CD4-positive, alpha-beta T cell treated with Interleukin-4 for 4 hours (primary cell): ENCODE measurements around the gene VTI1A.
"Not testable (repeated sequence)": the region's sequence is repeated elsewhere in the genome, so short reads cannot be mapped to it uniquely, and the experiment has no call there.

Source experiments
- DNase-seq: peaks from one replicate; pipeline ENCODE4 v3.0.0-alpha.2; 2020

The VTI1A gene

DNA sequence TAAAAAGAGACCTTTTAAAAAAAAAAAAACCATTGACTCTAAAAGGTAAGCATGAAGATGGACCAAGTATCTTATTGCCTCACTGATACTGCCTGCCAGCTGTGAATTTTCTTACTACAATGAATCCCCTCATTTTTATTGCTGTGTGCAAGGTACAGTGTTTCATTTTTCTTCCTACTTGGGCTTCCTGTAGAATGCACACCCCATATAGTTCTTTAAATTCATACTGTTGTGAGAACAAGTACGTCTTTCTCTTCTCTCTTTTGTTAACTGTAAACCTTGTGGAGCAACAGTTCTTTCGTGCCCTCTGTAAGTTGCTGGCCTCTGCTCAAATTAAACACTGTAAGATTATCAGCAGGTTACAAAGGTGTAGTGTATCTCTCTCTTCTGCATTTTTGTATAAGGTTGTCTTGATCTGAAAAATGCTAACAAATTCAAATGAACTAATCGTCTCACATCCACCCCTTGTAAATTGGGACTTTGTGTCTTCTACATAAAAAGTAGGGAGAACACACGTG lies 105.6 kb downstream of the VTI1A start:
- DNase-seq, result no peak

DNA sequence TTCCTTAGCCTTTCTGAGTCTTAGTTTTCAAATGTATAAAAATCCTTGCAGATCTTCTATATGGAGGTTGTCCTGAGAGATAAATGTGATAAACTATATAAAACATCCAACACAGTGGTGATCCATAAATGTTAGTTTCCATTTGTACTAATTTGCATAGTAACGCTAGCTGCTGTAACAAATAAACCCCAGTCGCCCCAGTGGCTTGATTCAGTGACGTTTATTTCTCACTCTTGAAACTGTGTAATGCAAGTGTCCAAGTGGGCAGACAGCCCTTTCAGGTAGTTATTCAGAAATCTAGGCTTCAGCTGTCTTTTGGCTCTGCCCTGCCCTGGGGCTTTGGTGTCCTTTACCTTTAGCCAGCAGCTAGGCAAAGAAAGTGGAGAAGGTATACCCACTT lies 106.3 kb downstream of the VTI1A start:
- no peak for DNase-seq

DNA sequence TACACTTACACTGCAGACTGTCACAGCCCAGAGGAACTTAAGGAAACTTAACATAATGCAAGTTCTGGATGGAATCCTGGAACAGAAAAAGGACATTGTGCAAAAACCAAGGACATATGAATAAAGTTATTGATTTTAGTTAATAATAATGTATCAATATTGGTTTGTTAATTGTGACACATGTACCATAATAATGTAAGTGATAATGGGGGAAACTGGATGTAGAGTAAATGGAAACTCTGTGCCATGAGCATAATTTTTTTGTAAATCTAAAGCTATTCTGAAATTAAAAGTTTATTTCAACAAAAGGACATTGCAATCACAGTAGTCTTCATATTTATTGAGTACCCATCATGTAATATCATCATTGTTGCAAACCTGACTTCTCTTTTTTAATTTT lies 107.2 kb downstream of the VTI1A start:
- no peak for DNase-seq

- DNase-seq, result no peak
Observed at GRCh38 chr10:112557197-112557596, 110.2 kb downstream of the VTI1A start.

- DNase-seq, result no peak
Observed at GRCh38 chr10:112558476-112559142, 111.6 kb downstream of the VTI1A start.

DNA sequence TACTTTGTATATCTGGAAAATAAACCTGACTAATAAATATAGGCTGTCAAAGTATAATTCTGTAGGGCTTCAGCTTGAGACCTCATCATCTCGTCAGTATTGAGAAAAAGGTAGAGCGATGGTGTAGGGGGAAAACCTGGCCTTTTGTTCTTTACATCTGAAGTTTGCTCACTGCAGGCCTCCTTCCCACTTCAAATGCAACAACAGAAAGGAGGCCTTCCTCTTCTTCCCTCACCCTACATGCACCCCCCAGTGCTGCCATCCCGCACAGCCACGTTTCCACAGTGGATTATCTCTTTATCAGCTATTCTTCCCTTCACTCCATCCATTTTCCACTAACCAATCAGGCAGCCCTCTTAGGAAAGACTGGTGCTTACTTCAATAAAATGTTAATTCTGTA lies 112.3 kb downstream of the VTI1A start:
- DNase-seq, result no peak

- no peak for DNase-seq
Observed at GRCh38 chr10:112562122-112562521, 115.1 kb downstream of the VTI1A start.

DNA sequence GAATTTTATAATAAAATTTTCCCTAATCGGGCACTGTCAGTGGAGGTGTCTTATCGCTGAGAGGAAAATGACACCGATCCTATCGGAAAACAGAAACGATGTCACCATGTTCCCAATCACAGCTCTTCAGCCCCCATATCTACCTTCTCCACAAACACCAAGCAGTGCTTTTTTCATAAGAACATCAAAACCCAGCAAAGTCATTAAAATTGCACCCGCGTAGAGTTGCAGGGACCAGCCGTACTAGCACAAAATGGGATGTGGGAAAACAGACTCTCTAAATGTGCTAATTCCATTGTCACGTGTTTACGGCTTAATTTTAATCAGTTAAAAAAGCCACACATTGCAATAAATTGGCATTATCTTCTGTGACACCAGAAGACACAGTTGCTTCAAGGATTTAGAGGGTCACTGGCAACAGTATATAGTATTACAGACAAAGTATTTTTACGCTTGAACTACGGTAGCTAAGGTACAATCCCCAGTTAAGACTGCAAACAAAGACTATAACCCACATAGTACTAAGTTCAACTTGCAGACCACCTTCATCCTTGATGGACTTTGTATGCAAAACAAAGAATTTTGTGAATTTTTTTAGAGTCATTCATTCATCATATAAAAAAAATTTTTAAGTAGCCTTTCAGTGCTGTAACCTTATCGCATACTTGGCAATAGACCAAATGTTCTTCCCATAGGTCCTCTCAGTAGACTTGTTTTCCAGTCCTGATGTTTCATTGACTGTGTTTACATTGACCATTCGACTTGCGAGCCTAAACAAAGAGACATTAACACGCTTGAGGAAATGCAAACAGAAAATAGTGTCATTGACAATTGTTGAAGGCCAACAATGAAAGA lies 116.0 kb downstream of the VTI1A start:
- DNase-seq, result no peak

DNA sequence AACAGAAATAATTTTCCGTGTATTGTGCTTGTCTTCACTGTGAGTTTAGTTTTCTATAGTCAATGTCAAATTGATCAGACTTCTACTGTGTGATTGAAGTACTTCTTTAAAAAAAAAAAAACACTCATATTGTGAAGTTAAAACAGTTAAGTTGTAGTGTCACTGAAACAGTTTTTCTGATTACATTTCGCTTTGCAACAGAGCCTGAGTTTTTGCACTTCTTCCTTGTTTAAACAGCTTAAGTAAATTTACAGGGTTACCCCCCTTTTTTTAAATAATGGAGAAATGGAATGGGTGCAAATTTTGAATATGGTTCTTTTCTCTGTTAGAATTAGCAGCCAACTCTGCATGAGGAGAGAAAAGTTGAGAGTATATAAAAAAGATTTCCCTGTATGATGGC lies 117.3 kb downstream of the VTI1A start:
- DNase-seq, result no peak

DNA sequence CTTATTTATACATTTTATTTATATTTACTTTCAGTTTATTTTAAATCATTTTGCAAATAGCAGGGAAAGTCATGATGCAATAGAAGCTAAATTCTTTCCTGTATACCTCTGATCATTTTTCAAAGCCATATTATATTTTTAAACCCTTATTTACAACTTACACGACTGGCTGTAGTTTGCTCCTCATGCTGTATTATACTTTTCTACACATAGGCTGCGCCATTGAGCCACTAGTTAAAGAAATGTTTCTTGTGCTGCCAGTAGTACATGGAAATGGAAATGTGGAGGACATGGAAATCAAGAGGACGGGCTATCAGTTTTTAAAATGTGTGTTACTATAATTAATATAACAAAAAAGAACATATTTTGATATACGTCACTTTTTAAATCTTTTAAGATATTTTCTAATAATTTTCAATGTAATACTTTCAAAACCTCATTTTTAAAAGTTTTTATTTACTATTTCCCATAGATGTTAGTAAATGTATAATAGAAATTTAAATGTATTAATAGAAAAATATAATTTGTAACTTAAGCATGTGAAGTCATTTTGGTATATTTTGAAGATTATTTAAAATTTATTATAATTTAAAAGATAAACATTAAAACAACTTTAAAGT lies 118.5 kb downstream of the VTI1A start:
- peak; percentile 13 for DNase-seq

DNA sequence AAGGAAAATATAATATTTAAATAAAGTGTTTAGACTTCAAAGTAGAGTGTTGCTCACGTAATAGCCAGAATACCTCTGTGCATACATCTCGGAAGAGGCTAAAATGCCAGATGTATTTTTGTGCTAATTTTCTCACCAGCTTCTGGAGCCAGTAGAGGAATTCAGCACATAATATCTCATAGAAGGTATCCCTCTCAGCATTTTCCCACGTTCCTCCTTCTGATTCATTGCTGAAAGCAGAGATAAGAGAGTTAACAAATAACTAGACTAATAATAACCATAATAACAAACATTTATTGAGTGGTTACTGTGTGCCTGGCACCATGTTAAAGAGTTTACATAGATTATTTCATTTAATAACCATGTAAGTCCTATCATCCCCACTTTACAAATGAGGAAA lies 123.6 kb downstream of the VTI1A start:
- DNase-seq, result no peak

DNA sequence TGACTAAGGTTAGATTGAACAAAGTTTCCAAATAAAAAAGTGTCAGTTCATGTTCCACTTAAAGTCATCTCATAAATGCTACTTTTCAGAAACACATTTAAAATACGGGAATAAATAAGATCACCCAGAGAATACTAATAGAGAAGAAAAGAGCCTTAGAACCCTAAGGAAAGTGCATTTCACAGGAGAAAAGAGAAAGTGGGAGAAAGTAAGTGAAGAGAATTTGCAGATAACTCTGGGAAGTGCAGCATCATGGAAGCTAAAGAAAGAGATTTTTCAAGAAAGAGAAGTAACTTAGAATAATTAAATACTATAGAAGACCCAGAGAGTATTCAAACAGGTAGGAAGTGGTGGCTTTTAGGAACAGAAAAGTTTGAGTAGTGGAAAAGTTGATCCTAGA lies 132.6 kb downstream of the VTI1A start:
- no peak for DNase-seq

GRCh38 chr10:112580267-112580666 lies 133.3 kb downstream of the VTI1A start:
- no peak for DNase-seq

- no peak for DNase-seq
Observed at GRCh38 chr10:112581921-112582320, 134.9 kb downstream of the VTI1A start.

DNA sequence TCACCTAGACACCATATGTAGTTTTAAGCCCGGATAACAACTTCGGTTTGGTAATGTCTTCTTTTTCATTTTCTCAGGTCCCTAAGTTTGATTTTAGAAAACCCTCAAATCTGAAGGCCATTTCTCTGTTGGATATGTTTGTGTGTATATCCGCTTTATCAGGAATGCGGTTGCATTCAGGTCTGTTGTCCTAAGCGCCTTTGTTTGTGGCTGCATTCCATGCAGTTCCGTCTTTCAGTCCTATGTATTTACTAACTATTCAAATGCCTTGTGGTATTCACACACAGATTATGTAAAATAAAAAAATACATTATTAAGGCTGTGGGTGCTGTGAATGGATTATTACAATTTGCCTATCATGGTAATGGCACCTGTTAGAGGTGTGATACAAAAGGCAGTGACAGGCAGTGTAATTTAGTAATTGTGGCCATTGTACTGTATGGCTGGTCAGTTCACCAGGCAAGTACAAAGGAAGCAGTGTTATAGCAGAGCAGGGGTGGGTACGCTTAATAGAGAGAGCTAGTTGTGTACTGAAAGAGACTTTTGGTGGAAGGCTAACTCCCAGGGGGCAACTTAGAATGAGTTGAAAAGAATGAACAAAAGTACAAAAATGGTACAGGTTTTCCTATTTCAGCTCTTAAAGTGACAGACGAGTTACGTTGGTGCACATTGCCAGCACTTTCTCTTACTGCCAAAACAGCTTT lies 136.4 kb downstream of the VTI1A start:
- DNase-seq, result no peak

DNA sequence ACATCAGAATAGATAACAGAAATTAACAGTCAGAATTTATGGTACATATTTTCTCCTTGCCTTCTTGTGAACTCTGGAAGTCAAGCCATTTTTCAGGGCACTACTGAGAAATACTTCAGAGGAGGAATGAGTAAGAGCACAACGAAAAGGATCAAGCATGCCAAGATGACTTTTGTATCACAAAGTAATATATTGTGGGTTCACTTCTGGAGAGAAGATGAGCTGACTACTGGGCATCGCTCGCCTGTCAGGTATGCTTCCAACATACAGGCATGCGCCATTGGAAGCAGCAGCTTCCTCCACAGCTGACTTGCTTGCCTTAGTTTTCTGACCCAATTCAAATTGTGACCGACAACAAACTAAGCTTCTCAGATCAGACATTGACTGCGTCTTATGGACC lies 137.3 kb downstream of the VTI1A start:
- no peak for DNase-seq

DNA sequence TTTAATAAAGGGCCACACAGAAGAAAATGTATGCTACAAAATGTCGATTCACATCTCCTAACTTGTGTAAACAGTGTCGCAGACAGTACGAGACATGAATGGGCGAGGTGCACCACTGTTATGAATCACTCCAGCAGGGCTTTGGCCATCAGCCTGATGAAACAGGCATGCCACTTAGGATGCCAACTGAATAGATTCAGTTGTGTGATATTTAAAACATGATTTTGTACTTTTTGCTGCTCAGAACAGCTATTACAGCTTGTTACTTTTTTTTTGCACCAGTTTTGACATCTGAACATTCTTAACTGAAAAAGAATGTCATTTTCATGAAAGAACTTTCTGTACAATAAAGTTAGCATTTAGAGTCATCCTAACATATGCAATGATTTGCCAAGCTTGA lies 138.1 kb downstream of the VTI1A start:
- DNase-seq, result no peak

GRCh38 chr10:112585960-112586359 lies 138.9 kb downstream of the VTI1A start:
- no peak for DNase-seq

DNA sequence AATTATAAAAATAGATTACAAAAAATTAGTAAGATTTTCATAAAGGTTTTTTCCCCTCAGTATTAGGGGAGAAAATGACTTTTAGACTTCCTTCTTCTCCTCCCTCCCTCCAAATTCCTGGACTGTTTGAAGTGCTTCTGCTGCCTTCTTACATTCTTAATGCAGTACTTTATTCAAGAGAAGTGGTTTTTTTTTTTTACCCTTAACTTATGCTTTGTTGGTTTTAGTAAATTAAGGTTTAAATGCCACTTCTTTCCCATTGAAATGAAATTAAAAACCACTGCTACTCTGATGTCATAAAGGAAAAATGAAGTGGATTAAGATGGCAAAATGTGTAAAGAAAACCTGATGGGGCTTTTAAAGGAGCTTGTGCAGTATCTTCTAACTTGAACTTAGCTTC lies 140.7 kb downstream of the VTI1A start:
- no peak for DNase-seq

GRCh38 chr10:112588225-112588990 lies 141.4 kb downstream of the VTI1A start:
- DNase-seq, result no peak

- no peak for DNase-seq
Observed at GRCh38 chr10:112589081-112589480, 142.1 kb downstream of the VTI1A start.

- not testable (repeated sequence) for DNase-seq
Observed at GRCh38 chr10:112590786-112591185, 143.8 kb downstream of the VTI1A start.
